ENCODE results near the gene MOGAT3.

Gene MOGAT3

DNA sequence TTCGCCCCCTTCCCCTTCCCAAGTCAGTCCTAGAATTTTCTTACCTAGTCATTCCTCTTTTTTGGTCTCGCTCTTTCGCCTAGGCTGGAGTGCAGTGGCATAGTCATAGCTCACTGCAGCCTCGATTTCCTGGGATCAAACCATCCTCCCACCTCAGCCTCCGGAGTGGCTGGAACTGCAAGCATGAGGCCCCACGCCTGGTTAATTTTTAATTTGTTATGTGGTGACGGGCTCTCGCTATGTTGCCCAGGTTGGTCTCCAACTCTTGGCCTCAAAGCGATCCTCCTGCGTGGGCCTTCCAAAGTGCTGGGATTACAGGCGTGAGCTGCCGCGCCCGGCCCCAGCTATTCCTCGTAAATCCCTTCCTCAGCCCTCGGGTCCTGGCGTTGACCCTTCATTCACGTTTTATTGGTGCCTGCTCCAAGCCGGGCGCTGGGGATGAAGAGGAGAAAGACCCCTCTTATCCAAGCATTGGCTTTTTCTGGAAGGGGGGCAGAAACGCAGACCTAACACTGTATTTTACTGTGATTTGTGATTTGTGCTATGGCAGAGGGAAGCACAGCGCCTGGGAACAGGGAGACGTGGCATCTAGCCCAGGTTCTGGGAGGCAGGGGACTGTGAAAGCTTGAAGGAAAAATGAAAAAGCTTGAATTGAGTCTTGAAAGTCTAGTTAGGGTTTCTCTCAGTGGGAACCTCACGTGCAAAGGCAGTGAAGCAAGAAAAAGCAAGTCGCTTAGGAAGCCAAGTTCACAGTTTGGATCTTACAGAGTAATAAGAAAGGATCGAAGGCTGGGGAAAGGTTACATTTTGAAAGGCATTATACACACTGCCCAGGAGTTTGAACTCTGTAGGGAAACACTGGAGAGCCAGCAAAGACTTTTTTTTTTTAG, 17.6 kb upstream of the MOGAT3 start:
- H3K27me3 Mint-ChIP-seq (ENCODE audit: low read depth): no peaks in the 10 kb centered on the region
- TF ChIP-seq, protein P1, sequence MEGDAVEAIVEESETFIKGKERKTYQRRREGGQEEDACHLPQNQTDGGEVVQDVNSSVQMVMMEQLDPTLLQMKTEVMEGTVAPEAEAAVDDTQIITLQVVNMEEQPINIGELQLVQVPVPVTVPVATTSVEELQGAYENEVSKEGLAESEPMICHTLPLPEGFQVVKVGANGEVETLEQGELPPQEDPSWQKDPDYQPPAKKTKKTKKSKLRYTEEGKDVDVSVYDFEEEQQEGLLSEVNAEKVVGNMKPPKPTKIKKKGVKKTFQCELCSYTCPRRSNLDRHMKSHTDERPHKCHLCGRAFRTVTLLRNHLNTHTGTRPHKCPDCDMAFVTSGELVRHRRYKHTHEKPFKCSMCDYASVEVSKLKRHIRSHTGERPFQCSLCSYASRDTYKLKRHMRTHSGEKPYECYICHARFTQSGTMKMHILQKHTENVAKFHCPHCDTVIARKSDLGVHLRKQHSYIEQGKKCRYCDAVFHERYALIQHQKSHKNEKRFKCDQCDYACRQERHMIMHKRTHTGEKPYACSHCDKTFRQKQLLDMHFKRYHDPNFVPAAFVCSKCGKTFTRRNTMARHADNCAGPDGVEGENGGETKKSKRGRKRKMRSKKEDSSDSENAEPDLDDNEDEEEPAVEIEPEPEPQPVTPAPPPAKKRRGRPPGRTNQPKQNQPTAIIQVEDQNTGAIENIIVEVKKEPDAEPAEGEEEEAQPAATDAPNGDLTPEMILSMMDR (IDR thresholded peaks at IDR 0.05; ENCODE audit: unreplicated experiment in 3 of 3): no peak
- peak overlapping the region; percentile 72 to 93 (median 91) for H3K27ac Mint-ChIP-seq
- no peaks in the 10 kb centered on the region for H3K9me3 Mint-ChIP-seq
- H3K4me3 Mint-ChIP-seq: peak overlapping the region; percentile 95 to 97 (median 95)
- H3K4me1 Mint-ChIP-seq: peaks cover 31% of the 10 kb centered on the region
- peaks cover 35% of the 10 kb centered on the region for H3K36me3 Mint-ChIP-seq (ENCODE audit: low read depth)

DNA sequence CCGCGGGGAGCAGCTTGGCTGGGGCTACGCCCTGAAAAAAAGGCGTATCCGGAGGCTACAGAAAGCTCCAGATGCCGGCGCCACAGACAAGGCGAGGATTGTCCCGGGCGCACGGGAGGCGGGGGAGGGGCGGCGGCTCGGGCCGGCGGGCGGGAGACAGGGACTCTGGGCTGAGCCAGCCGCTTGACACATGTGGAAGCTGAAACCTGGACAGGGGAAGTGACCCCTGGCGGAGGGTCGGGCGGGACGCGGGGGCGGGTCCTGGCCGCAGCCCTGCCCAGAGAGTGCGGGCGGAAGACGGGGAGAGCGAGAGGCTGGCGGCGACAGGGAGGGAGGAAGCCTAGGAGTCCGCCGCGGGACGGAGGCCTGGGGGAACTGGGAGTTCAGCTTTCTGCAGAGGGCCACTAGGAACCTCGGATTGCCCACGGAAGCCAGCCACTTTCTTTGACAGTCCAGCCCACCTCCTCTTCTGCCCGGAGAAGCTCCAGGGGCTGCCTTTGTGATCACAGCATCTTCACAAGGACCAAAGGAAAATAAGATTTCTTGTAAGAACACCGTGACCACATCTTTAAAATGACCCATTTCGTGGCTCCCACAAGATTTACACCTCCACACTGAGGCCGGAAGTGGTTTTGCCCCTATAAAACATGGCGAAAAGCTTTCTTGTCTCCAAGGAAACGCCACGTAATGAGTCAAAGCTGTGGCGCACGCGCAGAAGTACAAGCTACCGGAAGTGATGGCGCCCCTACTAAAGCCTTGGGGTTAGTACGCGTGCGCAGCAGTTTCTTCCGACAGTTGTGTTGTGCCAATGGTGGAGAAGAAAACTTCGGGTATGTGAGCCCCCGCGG, 16.8 kb upstream of the MOGAT3 start, which contains the start of the genes PLOD3 and ZNHIT1:
Gene PLOD3, minus strand, starts transcription at position 194 of the 848 bp plus-strand sequence. CDS start 307 bp downstream, outside the sequence.
Gene ZNHIT1, plus strand, starts transcription at position 778 of the 848 bp plus-strand sequence. Its CDS starts 31 bp downstream, at position 809.
- Mint-ChIP-seq H3K4me3 (peak within 1 kb of the TSS; percentile 95 to 97 (median 95)), H3K4me1 (peaks cover 31% of the 10 kb centered on the region), H3K27me3 (ENCODE audit: low read depth) (no peaks in the 10 kb centered on the region), H3K9me3 (no peaks in the 10 kb centered on the region), H3K36me3 (ENCODE audit: low read depth) (peaks cover 27% of the 10 kb centered on the region), H3K27ac (peak within 1 kb of the TSS; percentile 72 to 93 (median 91))
- TF ChIP-seq, protein P1 (IDR thresholded peaks at IDR 0.05; ENCODE audit: unreplicated experiment in 3 of 3): peak in 1 of 3 experiments; percentile 36

- Mint-ChIP-seq H3K4me3 (peak overlapping the region; percentile 95 to 97 (median 95)), H3K9me3 (no peaks in the 10 kb centered on the region), H3K36me3 (ENCODE audit: low read depth) (peaks cover 22% of the 10 kb centered on the region), H3K27me3 (ENCODE audit: low read depth) (no peaks in the 10 kb centered on the region), H3K4me1 (peaks cover 31% of the 10 kb centered on the region), H3K27ac (peak overlapping the region in 1 of 3 experiments; percentile 91)
- TF ChIP-seq, protein P1 (IDR thresholded peaks at IDR 0.05; ENCODE audit: unreplicated experiment in 3 of 3): no peak
Observed at GRCh38 chr7:101216860-101217387, 16.1 kb upstream of the MOGAT3 start.

- H3K4me3 Mint-ChIP-seq: peak overlapping the region; percentile 87 to 95 (median 88)
- no peaks in the 10 kb centered on the region for H3K27me3 Mint-ChIP-seq (ENCODE audit: low read depth)
- no peaks in the 10 kb centered on the region for H3K9me3 Mint-ChIP-seq
- H3K27ac Mint-ChIP-seq: peak overlapping the region in 1 of 3 experiments; percentile 70
- peaks cover 15% of the 10 kb centered on the region for H3K36me3 Mint-ChIP-seq (ENCODE audit: low read depth)
- H3K4me1 Mint-ChIP-seq: peaks cover 31% of the 10 kb centered on the region
- TF ChIP-seq, protein P1 (IDR thresholded peaks at IDR 0.05; ENCODE audit: unreplicated experiment in 3 of 3): no peak
Observed at GRCh38 chr7:101216001-101216859, 15.4 kb upstream of the MOGAT3 start.

DNA sequence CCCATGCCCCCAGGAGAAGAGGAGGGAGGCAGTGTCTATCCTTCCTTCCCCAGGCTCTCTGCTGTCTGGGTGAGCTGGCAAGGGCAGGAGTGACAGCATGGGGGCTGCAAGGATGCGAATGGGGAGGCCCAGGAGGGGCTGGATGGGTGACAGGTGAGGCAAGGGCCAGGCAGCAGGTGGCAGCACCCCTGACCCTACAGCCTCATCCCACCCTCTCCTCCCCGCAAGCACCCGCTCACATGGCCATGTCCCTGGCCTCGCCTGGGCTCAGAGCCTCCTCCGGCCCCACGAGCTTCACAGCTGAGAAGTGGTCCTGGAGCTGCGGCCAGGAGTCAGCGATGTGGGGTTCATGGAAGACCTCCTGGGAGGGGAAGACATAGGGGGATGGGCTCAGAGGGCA, 11.2 kb upstream of the MOGAT3 start:
- H3K4me1 Mint-ChIP-seq: peaks cover 9% of the 10 kb centered on the region
- H3K27me3 Mint-ChIP-seq (ENCODE audit: low read depth): peaks cover 4% of the 10 kb centered on the region

More for the DNA sequence above, 11.2 kb upstream of the MOGAT3 start:
- Mint-ChIP-seq H3K9me3 (no peaks in the 10 kb centered on the region), H3K27ac (no peak overlapping the region), H3K36me3 (ENCODE audit: low read depth) (peaks cover 30% of the 10 kb centered on the region), H3K4me3 (no peak overlapping the region)
- TF ChIP-seq, protein P1 (IDR thresholded peaks at IDR 0.05; ENCODE audit: unreplicated experiment in 3 of 3): no peak
